Pancreas (tissue), 10 donors: Measurements from ENCODE around the gene RAP1GAP. TPM values are rescaled to one million over a fixed set of nuclear protein-coding genes. Genes with fewer than 3 reads are reported as not detected.
A peak's percentile ranks its signal among the peaks of the same experiment; 100 is the strongest.

ENCODE experiments used
- ATAC-seq, 4 donors: fragments of 200-7000 bp; cut with Tn5 transposase; one replicate each; pipeline versions ENCODE4 v1.8.0 to v1.9.1; 2020; ENCODE audit warnings: mild to moderate bottlenecking in 4 of 4, moderate library complexity in 4 of 4
- DNase-seq, 6 donors: peaks; one replicate each; pipeline ENCODE4 v3.0.0-alpha.2; 2020
- FAIRE-seq: peaks from 2 replicates; lab custom pipeline; 2012; peaks lifted over from hg19 to GRCh38; lab: Jason Lieb, UNC
- H3K27ac ChIP-seq, 4 donors: fragments of 200-600 bp; sonication (generic); 1 replicate in 3 of 4; 2 replicates in 1 of 4; pipeline versions ENCODE4 v1.5.0 to v1.8.0; 2020
- H3K27me3 ChIP-seq, 4 donors: fragments of 200-600 bp; one replicate each; pipeline ENCODE4 v1.8.0; 2021
- H3K36me3 ChIP-seq, 3 donors: fragments of 200-600 bp; sonication (generic) in 1 of 3; one replicate each; pipeline versions ENCODE4 v1.5.0 to v1.8.0; 2020 to 2021
- H3K4me1 ChIP-seq, 3 donors: fragments of 200-600 bp; one replicate each; pipeline ENCODE4 v1.8.0; 2021
- H3K4me3 ChIP-seq, 4 donors: fragments of 200-600 bp; sonication (generic) in 2 of 4; one replicate each; pipeline versions ENCODE4 v1.5.0 to v1.8.0; 2020 to 2021
- H3K9me3 ChIP-seq, 4 donors: fragments of 200-600 bp; one replicate each; pipeline ENCODE4 v1.8.0; 2021
- CTCF ChIP-seq, 4 donors: fragments of 200-600 bp; sonication (generic) in 3 of 4; IDR thresholded peaks; one replicate each; pipeline versions ENCODE4 v1.5.0 to v1.8.0; 2021; ENCODE audit warnings: antibody characterized with exemption in 4 of 4
- WGBS, 2 donors: extraction: QIAGEN DNeasy Blood & Tissue Kit; methylation state at CpG; one replicate each; pipeline ENCODE4 v1.1.7; 2013; 5-methylcytosine and 5-hydroxymethylcytosine counted together
- intact Hi-C, 3 donors: fragments of 100-400 bp; cut with DNase I; formaldehyde crosslinking; loops; one replicate each; pipeline versions ENCODE4 v1.11.1 to v1.14.2; 2022
- polyA plus RNA-seq, 2 donors: library from polyadenylated mRNA; stranded (reverse); fragments of 200-250 nt; gene quantifications; one replicate each; pipeline ENCODE4 v1.2.3, GENCODE V29; 2013
- total RNA-seq, 6 donors: library from RNA; stranded (reverse); fragmentation: NEBNext Ultra II Directional in 4 of 6; extraction: Animal tissue kit (Norgen Biotek cat#: 25700) in 4 of 6; gene quantifications; one replicate each; pipeline versions ENCODE4 v1.2.1 to v1.2.4, GENCODE V29; 2021 to 2023
- donor health status: healthy with polysubstance abuse.
- donor health status: DM: no; HTN: no; CAD: no; lungs with moderate emphysema.
- donor health status: DM: no; HTN: no; CAD: no.
- donor health status: control.
- donor health status: control.
- donor health status: Bipolar disorder and iron deficiency.
- donor health status: DM: yes; HTN: yes; CAD: no.
- donor health status: DM: no; HTN: no; CAD: no.
- donor health status: DM: no; HTN: no; CAD: no.
- donor health status: DM: yes; HTN: yes; CAD: no.

The RAP1GAP gene
- total and polyA plus RNA-seq, 8 donors: 53.4 to 100 (median 73.0) TPM

DNA sequence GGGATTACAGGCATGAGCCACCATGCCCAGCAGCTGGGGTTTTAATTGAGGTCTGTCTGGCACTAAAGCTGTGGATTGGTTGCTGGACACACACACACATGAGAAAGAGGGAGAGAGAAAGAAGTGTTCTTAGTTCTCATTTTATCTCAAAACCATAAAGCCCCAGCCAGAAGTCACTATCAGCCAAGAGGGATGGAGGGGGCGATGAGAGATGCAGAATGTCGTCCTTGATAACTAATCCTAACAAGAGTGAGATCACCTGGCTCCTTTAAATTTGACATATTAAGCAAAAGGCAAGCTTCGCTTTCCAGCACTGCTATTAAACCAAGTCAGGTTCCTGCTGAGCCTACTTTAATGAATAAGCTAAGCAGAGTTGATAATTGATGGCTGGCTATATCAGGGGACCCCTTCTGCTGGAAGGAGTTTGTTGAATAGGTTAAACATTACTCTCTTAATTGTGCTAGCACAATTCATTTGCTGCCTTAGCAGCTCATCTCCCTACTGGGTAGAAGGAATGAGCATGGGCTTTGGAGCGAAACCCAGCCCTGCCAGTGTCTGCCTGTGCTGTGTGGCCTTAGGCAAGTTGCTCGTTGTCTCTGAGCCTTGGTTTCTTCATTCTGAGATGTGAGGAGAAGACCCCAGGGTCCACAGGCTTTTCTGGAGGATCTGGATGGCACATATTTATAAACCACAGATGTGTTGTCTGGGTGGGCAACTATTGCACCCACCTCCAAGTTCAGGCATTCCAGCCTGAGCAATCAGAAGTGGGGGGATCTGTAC is 109.2 kb downstream of the RAP1GAP start:
- Histone ChIP-seq H3K27ac (no peak overlapping the region), H3K4me3 (no peak overlapping the region), H3K36me3 (no peaks in the 10 kb centered on the region), H3K4me1 (no peaks in the 10 kb centered on the region), H3K27me3 (no peaks in the 10 kb centered on the region), H3K9me3 (no peaks in the 10 kb centered on the region)
- FAIRE-seq (no peak), ATAC-seq (no peak), DNase-seq (no peak)
- intact Hi-C loops: no loop called here
- WGBS, 2 donors: 57 to 63% methylated on average over 5 of the region's 5 CpGs
- TF ChIP-seq CTCF (IDR thresholded peaks at IDR 0.05): no peak

GRCh38 chr1:21553116-21553926 is 115.8 kb downstream of the RAP1GAP start:
- Histone ChIP-seq H3K9me3 (no peaks in the 10 kb centered on the region), H3K4me3 (no peak overlapping the region), H3K36me3 (no peaks in the 10 kb centered on the region), H3K27me3 (no peaks in the 10 kb centered on the region), H3K4me1 (no peaks in the 10 kb centered on the region), H3K27ac (no peak overlapping the region)
- intact Hi-C loops: no loop called here
- ATAC-seq (no peak), DNase-seq (no peak), FAIRE-seq (no peak)
- no peak for TF ChIP-seq CTCF (IDR thresholded peaks at IDR 0.05)
- 75 to 80% methylated on average over 8 of the region's 8 CpGs for WGBS, 2 donors

- Histone ChIP-seq H3K36me3 (no peaks in the 10 kb centered on the region), H3K27me3 (no peaks in the 10 kb centered on the region), H3K4me1 (no peaks in the 10 kb centered on the region), H3K4me3 (no peak overlapping the region), H3K9me3 (no peaks in the 10 kb centered on the region), H3K27ac (no peak overlapping the region)
- no peak for FAIRE-seq
- WGBS, 2 donors: 36 to 43% methylated on average over 1 of the region's 1 CpG
- intact Hi-C loops: no loop called here
- no peak for DNase-seq
- no peak for TF ChIP-seq CTCF (IDR thresholded peaks at IDR 0.05)
- peak in 1 of 4 donors; percentile 43 for ATAC-seq
These were observed 116.4 kb downstream of the RAP1GAP start for GRCh38 chr1:21552715-21553114.

DNA sequence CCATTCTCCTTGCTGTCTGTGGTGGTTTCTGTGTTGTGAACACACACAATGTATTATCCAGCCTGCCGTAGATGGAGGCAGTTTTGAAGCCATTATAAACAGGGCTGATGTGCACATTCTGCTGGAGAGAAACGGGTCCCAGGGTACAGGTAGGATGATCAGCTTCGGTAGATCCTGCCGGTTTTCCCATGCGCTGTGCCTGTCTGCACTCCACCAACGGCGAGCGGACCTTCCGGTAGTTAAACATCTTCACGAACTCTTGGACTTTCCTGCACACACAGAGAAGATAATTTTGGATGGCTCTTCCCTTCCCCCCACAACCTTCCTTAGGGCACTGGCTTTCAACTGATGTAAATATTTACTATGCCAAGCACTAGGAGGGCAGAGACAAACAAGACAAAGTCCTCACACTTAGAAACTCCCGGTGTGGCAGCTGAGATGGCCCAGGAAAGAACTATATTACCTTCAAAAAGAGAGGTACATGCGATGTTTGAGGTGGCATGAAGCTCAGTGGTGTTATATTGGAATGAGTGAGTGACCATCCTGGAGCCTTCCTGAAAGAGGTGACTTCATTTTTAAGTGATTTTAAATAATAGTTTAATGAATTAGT is 118.2 kb downstream of the RAP1GAP start:
- Histone ChIP-seq H3K36me3 (no peaks in the 10 kb centered on the region), H3K4me1 (no peaks in the 10 kb centered on the region), H3K27me3 (no peaks in the 10 kb centered on the region), H3K4me3 (no peak overlapping the region), H3K27ac (no peak overlapping the region), H3K9me3 (no peaks in the 10 kb centered on the region)
- no peak for FAIRE-seq
- no peak for TF ChIP-seq CTCF (IDR thresholded peaks at IDR 0.05)
- WGBS, 2 donors: 62 to 67% methylated on average over 12 of the region's 12 CpGs
- intact Hi-C loops: no loop called here
- ATAC-seq: no peak
- no peak for DNase-seq
